ENCODE data around the gene CREB3L1.

The CREB3L1 gene

GRCh38 chr11:46275964-46276641, 1.4 kb upstream of the CREB3L1 start:
- DNase-seq, result peak; percentile 50

GRCh38 chr11:46277313-46277621, 195 bp upstream of the CREB3L1 start:
- no peak for DNase-seq

- DNase-seq, result no peak
Observed at GRCh38 chr11:46278387-46279125, 1.1 kb downstream of the CREB3L1 start.

DNA sequence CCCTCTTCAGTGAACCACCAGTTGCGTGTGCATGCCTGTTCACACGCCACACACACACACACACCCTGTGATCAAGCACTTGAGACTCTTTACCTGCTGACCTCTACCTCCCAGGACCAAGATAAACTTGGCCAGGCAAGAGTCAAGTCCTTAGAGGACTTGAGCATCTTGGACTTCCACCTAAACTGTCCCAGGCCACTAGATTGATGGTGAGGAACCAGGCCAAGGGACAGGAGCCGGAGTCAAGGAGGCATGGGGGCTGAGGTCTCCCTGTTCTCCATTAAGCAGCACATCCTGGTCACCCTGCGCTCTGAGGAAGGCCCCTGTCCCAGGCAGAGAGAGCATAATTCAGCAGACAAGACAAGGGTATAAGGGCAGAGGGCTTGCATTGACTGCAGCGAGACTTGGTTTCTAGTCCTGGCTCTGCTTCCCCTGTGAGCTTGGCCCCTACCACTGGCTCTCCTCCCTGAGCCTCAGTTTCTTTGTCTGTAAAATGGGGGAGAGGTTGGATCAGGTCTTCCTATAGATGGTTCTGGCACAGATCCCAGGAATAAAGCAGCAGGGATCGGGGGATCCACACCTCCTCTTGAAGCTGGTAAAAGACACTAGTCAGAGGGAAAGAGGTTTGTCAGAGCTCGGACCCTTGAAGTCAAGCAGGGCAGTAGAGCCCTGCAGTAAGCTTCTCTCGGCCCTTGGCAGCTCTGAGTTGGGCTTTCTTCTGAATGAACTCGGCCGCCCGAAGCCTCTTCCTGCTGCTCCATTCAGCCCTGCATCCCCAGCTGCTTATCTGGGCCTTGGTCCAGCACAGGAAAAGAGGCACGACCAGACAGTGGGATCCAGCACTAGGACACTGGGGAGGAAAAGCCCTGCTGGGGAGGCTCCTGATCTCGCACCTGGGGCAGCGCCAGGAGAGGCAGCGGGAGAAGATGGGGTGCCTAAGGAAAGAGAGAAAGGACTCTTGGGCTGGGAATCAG, 2.0 kb downstream of the CREB3L1 start:
- no peak for DNase-seq

- DNase-seq, result no peak
Observed at GRCh38 chr11:46280706-46281105, 3.2 kb downstream of the CREB3L1 start.

DNA sequence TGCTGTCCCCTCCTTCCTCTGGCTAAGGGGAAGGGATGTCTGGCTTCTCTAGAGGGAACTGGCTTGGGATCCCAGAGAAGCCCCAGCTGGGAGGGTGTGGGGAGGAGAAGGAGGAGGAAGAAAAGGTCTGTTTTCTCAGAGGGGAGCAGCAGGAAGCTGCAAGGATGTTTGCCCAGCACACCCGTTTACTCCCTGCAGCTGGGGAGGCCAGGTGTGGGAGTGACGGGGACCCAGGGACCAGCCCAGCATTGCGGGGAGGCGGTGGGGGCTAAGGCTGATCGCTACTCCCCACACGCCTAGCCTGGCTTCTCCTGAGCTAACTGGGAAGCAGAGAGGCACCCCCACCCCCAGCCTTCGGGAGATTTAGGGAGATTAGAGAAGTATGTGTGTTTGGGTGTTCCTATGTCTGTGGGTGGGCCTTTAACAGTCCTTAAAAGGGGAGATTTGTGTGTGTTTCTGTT, 3.9 kb downstream of the CREB3L1 start:
- DNase-seq, result no peak

GRCh38 chr11:46285173-46285572, 7.7 kb downstream of the CREB3L1 start:
- DNase-seq, result no peak

DNA sequence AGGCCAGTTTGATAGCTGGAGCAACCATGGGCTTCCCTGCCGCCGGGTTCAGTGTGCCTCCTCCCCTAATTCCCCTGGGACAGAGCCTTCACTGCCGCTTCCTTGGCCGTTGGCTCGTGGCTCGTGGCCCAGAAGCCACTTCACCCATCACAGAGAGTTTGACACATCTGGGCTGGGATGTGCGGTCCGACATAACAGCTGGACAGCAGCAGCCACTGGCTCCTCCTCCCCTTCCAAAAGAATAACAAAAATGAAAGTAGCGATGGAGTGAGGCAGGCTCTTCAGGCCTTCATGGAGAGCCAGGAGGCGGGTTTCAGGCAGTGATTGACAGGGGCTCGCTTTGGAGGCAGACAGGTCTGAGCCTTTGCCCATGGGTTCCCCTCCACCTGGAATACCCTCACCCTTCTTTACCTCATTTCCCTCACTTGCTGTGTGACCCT, 8.2 kb downstream of the CREB3L1 start:
- DNase-seq, result no peak

GRCh38 chr11:46286789-46287188, 9.3 kb downstream of the CREB3L1 start:
- no peak for DNase-seq

- DNase-seq, result no peak
Observed at GRCh38 chr11:46288451-46288850, 11.0 kb downstream of the CREB3L1 start.

- DNase-seq, result no peak
Observed at GRCh38 chr11:46290011-46290410, 12.5 kb downstream of the CREB3L1 start.

- no peak for DNase-seq
Observed at GRCh38 chr11:46290598-46291309, 13.3 kb downstream of the CREB3L1 start.

DNA sequence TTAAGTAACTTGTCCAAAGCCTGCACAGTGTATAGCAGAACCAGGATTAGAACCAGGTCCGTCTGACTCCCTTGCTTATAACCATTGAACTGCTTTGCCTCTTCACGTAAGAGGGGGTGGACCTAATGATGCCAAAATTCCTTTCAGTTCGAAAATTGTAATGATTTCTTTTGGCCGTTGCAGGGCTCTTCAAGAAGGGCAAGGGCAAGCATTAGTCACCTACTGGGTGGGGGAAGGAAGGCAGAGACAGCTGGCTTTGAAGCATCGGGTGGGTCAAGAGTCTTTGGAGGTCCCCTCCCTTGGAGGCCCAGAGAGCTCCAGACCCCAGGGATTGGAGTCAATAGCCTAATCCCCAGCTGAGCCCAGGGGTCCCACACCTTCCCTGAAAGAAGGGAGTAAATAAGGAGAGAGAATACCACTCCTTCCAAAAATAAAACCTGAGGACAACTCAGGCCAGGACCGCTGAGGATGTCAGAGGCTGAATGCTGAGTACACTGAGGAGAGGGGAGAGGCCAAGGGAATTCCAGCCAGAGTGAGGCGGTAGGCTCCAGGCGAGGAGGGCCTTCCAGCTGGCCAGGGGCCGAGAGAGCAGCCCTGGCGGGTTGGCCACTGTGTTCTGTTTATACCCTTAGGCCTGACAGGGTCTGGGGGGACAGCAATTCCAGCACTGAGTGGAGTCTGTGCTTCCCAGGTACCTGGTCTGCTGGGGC, 14.1 kb downstream of the CREB3L1 start:
- DNase-seq, result no peak

DNA sequence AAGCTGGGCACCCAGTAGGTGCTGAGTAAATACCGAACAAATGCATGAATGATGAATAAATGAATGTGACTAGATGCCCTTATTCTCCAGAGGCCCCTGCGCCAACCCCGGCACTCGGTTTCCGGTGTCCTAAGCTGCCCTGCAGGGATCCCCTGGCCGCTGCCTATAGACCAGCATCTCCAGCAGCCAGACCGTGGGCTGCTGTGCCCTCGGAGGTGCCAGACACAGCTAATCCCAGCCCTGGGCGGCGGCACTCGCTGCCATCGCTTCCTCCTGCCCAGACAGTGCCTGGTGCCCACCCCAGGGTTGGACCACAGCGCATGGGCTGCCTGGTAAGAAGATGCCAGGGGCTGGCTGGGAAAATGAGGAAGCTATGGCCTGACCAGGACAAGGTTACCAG, 15.6 kb downstream of the CREB3L1 start:
- DNase-seq, result no peak

DNA sequence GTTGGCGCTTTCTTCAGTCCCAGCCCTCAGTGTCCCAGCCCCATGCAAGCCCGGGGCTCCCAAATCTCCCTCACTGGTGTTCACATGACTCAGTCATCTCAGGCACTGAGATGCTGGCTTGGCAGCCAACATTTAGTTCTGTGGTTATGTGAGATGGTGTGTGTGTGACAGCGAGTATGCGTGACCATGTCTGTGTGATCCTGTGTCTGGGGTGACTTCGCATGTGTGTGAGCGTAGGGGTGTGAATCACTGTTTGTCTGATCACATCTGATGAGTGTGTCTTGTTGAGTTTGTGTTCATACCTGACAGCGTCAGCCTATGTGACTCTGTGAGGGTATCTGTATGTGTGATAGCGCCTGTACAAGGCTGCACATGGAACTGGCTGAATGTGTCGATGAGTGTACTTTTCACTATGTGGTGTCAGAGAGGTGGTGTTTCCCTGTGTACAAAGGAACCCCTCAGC, 16.2 kb downstream of the CREB3L1 start:
- no peak for DNase-seq

DNA sequence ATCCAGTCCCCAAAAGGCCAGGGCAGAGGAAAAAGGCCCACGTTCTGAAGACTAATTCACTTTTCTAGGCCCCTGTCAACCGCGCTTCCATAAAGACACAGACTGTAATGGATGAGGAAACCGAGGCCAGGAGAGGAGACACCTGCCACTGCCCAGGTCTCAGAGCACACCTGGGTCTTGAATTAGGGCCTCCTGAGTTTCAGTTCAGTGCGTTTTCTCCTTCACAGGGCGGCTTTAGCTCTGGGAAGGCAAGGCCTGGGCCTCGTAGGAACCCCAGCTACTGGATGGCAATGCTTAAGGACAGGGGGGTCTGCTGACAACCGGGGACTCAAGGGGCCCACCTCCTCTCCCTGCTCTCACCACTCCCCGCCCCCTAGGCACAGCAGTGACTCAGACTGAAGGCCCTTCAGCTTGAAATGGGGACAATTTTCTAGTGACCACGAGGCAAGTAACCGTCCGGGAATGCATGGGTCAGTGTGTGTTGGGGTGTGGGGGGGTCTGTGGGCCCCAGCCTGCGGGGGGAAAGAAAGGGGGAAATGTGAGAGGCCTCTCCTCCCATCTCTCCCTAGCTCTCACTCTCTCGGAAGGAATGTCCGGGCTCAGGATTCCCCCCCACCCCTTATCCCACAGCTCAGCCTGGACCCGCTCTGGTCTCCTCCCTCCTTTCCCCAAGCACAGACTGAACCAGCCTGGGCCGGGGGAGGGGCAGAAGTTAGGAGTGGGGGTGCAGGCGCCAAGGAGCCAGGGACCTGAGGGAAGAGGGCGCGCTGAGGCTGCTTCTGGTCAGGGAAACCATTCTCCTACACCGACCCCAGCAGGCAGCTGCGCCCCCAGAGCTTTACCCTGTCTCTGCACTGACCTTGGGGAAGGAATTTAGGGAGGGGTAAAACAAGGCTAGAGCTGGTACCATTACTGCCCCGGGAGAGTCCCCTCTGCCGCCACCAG, 17.2 kb downstream of the CREB3L1 start:
- DNase-seq, result no peak

DNA sequence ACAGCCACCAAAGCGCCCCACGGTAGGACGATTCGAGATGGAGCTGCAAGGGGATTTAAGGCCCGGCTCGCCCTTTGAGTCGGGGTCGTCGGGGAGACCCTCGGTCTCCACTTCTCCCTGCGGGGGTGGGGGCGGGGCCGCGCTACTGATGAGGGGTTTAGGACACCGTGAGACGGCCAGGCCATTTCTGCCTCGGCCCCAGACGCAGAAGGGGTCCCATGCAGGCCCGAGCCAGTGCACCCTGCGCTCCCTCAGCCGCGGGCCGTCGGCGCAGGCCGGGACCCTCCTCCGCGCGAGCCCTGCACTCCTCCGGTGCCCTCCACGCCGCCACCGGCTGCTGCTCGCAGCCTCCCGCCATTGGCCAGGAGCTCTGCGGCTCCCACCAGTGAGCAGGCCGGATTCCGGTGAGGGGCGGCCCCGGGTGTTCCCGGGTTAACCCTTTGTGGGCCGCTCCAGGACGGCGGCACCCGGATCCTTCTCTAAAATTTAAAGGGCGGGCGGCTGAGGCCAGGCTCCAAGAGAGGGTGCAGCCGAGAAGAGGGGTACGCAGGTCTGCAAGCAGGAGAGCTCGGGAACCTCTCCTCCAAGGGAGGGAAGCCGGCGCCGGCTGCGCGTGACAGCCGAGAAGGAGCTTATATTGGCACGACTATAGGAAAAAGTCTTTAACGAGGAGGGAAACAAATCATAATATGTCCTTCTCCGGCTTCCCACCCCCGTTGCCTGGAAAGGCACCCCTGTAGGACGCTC, 18.0 kb downstream of the CREB3L1 start:
- DNase-seq, result no peak

DNA sequence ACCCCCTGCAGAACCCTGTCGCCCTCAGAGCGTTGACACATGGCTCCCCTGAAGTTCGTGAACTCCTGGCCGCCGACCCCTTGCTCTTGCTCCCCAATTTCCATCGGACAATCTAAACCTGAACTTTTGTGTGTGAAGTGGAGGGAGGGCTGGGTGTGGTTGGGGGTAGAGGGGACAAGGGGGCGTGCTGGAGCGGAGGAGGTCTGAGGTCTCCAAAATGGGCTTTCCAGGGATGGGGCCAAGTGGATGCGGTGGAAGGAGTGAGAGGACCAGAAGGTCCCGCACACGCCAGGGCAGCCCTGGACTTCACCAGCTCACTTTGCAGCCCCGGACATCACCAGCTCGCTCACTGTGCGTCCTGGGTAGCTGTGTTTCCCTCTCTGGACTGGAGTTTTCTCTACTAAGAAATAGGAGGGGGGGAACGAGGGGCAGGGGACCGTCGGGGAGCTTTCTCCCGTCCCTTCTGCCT, 18.6 kb downstream of the CREB3L1 start:
- DNase-seq, result no peak

- DNase-seq, result no peak
Observed at GRCh38 chr11:46296528-46297448, 19.3 kb downstream of the CREB3L1 start.

Measured in NCI-H524 treated with DMSO at 0.1 percent for 48 hours (cell line).